Activated T-cell treated with anti-CD3 and anti-CD28 coated beads for 4 hours (primary cell): ENCODE data around the gene EDN1.
"Not testable (repeated sequence)": the region's sequence is repeated elsewhere in the genome, so short reads cannot be mapped to it uniquely, and the experiment has no call there.

ENCODE experiments used
- DNase-seq: peaks from one replicate; pipeline ENCODE4 v3.0.0-alpha.2; 2020

The EDN1 gene

DNA sequence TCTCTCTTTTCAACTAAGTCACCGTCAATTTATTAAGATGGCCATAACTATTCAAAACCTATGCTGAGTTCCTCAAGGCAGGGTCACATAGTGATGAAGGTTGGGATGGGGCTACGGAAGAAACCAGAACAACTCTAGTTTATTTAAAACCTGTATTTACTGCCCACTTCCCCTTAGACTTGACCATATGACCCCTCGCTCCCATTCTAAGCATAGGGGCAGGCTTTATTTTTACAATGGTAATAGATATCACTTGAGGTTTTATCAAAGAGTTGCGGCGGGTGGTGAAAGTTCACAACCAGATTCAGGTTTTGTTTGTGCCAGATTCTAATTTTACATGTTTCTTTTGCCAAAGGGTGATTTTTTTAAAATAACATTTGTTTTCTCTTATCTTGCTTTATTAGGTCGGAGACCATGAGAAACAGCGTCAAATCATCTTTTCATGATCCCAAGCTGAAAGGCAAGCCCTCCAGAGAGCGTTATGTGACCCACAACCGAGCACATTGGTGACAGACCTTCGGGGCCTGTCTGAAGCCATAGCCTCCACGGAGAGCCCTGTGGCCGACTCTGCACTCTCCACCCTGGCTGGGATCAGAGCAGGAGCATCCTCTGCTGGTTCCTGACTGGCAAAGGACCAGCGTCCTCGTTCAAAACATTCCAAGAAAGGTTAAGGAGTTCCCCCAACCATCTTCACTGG is 5.5 kb downstream of the EDN1 start:
- no peak for DNase-seq

DNA sequence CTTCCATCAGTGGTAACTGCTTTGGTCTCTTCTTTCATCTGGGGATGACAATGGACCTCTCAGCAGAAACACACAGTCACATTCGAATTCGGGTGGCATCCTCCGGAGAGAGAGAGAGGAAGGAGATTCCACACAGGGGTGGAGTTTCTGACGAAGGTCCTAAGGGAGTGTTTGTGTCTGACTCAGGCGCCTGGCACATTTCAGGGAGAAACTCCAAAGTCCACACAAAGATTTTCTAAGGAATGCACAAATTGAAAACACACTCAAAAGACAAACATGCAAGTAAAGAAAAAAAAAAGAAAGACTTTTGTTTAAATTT is 6.1 kb downstream of the EDN1 start:
- DNase-seq = no peak

DNA sequence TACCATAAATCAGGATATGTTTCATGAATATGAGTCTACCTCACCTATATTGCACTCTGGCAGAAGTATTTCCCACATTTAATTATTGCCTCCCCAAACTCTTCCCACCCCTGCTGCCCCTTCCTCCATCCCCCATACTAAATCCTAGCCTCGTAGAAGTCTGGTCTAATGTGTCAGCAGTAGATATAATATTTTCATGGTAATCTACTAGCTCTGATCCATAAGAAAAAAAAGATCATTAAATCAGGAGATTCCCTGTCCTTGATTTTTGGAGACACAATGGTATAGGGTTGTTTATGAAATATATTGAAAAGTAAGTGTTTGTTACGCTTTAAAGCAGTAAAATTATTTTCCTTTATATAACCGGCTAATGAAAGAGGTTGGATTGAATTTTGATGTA is 6.4 kb downstream of the EDN1 start:
- no peak for DNase-seq

DNA sequence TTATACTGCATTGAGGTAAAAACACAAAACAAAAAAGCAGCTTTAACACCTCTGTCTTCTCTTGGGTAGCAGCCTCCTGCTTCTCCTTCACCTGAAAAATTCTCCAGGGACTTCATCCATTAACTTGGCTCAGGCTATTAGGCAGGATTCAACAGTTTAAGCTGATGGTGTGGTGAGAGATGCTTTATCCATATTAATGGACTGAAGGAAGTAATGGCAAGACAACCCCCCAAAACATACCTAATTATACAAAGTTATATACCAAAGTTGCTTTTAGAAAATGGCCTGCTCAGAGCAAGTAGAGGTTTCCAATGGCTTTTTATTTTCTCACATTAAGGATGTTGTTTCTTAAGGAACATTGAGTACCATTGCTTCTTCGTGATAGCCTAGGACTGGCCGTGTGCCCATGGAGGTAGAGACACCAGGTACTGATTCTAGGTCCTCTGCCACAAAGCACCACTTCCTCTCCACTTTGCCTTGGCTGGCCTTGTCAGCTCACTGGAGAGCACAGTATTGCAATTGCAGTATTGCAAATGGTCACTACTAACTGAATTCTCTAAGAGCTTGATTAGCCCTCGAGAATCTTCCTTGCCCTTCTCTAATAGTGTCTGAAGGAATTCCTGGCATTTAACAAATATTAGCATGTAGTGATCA is 7.3 kb downstream of the EDN1 start:
- no peak for DNase-seq

DNA sequence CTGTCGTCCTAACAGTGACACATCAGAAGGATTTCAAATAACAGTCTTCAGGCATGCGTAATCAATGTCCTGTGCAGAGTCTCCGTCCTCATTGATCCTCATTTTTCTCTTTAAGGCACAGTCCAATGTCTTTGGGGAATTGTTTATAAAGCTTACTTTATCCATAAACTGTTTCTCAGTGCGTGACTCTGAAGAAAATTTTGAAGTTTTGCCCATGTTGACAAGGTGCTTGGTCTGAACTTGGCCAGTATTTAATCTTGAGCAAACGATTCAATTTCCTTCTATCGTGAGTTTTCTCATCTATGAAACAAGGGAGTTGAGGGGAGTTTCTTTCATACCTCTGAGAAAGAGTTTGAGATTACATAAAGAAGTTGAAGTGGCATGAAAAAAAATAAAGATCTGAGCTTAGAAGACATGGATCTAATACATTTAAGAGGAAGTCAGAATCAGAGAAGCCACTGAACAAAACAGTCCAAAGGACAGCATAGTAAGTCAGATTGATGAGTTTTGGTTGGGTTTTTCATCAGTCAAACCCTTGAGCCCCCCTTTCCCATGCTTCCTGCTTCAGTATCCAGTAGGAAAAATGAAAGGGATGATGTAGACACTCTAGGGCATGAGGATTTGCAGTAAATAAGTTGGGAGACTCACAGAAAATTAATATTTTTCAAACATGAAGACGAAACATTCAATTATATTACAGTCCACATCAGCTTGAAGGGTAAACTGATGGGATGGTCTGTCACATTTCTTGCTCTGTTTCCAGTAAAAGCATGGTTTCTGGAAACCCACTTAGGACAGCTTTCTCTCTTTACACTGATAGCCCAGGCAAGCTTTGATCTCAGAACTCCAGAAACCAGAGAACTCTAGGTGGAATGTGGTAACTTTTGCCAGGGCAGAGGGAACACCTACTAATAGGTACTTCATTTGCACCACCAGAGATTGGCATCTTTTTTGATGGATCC is 8.1 kb downstream of the EDN1 start:
- DNase-seq = no peak

DNA sequence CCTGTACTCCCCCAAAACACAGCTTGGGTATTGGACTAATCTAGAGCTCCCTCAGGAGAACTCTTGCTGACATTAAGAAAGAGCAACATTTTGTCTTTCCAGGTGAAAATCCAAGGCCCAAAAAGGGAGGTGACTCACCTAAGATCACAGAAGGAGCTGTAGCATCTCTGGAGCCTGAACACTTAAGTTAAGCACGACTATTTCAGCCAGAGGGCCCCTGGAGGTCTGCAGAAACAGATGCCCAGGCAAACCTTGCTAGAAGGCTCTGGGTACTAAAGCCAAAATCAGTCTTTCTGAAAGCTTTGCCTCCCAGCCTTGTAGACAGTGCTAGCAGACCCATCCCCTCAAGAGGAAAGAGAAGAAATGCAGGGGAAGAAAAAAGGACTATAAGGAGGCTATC is 8.8 kb downstream of the EDN1 start:
- no peak for DNase-seq

DNA sequence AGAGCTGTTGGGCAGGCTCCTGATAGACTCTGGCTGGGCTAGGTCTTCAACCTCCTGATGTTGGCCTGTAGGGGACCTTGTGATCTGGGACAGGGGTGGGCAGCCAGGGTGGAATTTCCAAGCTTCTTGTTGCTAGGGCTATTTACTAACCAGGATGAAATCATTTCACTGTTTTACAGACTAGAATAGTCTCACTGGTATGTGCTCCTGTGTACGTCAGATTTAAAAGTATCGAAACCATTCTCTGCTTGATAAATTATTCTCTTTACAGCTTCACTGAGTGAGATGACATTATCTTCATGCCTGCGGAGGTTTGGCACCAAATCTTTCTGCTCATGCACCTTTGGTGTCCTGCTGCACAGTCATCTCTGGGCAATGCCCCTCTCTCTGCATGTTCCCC is 10.9 kb downstream of the EDN1 start:
- DNase-seq = no peak

DNA sequence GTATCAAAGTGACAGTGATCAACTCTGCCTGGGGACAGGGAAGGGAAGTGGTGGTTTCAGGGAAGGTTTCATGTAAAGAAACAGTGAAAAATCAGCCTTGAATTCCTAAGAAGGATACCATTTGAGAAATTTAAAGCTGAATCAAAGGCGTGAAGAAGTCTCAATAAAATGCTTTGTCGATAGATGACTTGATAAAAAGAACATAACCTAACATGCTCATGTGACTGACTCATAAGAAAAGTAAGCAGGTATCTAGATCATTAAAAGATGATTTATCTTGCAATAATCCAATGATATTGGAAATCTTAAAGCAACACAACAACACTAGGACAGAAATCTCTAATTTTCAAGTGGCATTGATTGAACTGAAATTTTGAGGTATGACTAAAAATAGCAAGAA is 14.3 kb downstream of the EDN1 start:
- DNase-seq = no peak

DNA sequence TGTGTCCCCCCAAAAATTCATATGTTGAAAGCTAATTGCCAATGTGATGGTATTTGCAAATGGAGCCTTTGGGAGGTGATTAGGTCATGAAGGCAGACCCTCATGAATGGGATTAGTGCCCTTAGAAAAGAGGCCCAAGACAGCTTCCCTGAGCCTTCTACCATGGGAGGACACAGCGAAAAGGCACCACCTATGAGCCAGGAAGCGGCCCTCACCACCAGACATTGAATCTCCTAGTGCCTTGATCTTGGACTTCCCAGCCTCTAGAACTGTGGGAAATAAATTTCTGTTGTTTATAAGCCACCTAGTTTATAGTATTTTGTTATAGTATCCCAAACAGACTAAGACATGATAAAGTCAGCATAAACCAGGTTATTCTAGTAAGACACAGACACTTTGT is 18.9 kb downstream of the EDN1 start:
- no peak for DNase-seq

DNA sequence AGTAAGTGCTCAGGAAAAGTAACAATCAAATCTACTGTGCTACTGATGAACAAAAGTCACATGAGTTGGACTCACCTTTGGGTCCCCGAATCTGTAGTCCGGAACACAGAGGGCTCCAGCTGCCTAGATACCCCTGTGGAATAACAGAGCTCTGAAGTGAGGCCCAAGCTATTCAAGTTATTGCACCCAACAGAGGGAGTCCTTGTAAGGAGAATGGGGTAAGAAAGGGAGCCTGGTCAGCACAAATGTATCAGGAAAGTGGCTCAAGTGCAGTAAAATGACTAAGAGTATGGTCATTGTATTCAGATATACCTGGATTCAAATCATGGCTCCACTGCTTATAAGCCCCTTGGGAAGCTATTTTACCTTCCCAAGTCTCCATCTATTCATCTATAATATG is 20.9 kb downstream of the EDN1 start:
- DNase-seq = no peak

DNA sequence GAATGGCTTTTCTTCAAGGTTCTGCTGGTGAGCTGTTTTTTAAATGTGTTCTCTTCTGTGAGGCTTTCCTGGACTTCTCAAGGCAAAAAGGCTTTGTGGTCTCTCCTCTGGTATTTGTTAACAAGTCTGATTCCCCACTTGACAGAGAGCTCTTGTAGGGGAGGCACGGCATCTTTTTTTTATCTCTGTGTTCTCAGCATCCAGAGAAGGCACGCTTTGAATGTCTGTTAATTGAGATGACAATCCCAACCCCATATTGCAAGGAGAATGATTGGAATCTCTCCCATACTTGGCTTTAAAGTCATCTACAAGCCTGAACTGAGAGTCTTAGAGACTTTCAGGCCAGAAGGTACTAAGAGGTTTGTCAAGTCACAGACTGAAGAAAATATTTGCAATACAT is 22.6 kb downstream of the EDN1 start:
- DNase-seq = no peak

DNA sequence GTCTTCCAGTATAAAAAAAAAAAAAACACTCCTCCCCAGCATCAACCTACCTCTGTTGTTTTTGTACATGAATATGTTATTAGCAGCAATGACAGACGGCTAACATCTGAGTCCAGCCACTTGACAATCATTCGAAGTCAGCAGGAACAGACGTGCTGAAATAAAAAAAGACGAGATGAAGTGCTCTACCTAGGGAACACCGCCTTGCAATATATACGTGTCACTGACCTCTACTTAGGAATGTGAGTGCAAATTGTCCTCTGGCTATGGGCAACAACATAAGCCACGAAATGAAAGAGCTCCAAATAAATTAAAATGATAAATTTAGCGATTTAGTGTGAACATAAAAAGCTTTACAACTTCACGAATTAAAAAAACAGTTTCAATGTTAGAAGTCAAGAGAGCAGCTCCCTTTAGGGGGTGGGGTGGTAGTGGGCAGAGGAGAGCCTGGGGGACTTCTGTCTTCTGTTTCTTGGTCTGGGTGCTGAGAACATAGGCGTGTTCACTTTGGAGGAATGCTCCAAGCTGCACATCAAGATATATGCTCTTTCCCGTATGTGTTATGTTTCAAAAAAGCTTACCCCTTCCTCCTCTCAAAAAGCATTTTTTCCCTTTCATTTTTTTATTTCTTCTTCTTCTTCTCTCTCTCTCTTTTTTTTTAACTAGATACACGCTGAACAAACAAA is 23.3 kb downstream of the EDN1 start:
- no peak for DNase-seq

DNA sequence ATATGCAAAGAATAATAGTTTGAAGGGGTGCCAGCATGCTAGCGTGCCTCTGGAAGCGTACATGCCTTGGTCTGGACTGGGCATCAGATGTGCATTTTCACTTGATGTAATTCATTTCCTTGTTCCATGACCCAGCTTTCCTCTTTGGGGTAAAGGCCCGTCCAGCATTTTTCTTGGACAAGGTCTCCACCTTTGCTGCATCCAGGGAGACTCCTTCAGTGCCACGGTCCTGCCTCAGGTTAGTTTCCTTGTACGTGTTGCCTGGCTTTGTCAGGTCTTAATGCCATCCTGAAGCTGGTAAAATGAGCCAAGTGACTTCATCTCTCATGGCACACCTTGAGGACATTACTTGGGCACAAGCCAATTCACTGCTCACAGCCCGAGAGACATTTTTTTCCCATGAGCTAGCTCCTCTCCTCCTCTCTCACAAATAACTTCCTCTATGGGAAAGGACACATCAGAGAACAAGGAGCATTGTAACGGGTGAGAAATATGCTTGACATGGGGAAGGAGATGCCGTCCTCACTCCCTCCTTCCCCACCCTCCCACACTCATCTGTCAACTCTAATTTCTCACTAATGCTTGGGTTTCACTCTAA is 23.9 kb downstream of the EDN1 start:
- DNase-seq = no peak

DNA sequence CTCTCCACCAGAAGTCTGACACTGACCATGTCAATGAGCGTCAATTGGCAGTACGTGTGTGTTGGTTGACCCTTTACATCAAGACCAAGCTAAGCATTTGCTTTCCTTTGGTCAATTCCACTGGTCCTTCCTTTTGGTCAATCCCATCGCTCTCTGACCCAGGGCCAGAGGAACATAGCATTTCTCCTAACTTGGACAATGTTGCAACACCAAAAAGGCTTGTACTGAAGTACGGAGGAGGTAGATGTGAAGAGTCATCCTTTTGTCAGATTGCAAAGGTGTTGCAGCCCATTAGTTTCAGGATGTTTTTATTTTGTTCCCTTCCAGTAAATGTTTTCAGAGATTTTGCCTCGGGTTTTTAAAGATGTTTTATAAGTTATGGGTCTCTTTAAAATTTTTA is 24.6 kb downstream of the EDN1 start:
- no peak for DNase-seq

DNA sequence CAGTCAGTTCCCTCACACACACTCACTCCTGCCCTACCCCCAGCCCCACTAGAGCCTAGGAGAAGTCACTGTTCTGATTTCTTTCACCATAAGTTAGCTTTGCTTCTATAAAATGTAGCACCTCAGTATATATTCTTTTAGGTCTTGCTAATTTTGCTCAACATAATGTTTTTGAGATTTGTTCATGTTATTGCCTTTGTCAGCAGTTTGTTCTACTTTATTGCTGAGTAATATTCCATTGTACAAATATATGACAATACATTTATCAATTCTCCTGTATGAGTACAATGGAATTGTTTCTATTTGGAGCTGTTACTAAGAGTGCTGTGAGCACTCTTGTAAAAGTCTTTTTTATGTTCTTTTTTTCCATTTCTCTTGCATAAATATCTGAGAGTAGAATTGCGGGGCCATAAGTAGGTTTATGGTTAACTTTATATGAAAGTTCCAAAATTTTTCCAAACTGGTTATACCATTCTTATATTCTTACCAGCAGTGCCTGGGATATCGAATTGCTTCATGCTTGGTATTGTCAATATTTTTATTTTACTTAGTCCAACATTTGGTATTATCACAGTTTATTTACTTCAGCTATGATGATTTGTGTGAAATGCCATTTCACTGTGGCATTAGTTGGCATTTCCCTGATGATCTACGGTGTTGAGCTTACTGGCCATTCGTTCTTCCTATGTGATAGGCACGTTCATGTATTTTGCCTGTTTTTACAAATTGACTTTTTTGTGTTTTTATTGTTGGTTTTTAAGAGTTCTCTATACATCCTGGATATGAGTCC is 25.3 kb downstream of the EDN1 start:
- DNase-seq = no peak

DNA sequence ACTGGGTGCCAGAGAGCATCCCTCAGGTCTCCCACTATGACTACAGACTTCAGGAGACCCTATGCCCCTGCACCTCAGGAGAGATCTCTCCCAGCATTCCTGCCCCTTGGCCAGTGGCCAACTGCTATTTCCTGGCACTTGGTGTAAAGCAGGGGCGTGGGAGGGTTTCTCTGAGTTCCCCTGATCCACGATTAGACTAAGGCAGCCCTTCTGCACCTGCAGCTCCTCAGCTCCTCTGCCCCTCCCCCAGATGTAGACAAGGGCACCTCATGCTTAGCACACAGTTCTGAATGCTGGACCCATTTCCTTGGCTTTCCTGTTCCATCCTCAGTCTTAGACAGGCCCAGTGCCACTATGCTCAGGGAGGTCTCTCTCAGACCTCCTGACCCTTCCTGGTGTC is 28.6 kb downstream of the EDN1 start:
- DNase-seq = no peak

DNA sequence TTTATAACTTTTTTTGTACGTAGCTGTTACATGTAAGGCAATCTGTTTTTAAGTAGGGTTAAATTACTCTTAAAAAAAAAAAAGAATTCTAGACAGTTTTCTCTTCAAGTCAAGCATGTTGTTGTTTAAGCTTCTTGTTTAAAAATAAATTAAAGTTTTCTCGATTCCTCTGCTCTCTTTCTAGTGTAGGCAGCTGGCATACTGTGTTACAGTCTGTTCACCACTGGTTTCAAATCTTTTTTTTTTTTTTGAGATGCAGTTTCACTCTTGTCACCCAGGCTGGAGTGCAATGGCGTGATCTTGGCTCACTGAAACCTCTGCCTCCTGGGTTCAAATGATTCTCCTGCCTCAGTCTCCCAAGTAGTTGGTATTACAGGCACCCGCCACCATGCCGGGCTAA is 29.9 kb downstream of the EDN1 start:
- DNase-seq = not testable (repeated sequence)

DNA sequence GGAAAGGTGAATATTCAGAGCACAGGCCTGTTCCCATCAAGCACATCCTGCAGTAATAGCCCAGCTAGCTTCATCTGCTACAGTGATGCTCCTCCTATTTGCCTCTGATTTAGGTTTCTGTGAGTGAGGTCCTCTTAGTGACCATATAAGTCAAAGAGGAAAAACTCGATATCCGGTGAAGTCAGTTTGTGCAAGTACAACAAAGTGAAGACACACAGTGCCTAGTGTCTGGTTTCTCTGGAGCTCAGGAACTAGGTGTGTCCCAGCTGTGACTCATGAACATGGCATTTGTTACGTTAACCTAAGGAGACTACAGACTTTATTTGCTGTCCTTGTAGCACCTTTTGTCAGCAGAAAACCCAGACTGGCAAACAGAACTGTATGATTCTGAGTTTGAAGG is 33.9 kb downstream of the EDN1 start:
- no peak for DNase-seq

DNA sequence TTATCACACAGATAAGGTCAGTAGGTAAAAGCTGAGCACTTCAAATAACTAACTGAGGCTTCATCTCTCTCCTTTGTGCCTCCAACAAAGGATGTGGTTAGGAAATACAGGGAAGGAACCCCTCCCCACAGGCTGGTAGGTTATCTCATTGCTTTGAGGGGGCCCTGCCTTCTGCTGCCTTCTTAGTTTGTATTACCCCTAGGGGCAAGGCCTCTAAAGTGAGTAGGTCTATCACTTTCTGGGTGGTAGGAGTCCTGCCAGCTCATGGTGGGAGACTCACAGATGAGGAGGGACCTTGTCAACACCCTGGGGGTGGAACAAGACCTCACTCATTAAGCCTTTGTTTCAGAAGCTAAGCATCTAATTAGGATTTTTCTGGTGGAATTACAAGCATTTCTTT is 34.6 kb downstream of the EDN1 start:
- no peak for DNase-seq

DNA sequence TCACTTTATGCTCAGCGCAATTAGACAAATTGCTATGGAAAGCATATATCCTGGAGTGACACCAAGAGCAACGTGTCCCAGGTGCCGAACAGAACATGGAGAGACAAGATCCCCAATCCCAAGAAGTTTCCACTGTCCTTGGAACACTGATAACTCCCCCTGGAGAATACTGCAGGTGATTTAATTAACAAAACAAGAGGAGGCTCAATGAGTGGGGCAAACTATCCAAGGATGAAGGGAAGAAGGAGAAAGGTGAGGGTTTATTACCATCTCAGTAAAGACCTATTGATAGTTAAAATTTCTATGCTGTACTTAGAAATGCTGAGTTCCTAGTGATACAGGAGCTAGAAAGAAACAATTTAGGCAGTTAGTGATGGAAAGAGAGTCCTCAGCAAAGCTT is 35.7 kb downstream of the EDN1 start:
- DNase-seq = no peak

DNA sequence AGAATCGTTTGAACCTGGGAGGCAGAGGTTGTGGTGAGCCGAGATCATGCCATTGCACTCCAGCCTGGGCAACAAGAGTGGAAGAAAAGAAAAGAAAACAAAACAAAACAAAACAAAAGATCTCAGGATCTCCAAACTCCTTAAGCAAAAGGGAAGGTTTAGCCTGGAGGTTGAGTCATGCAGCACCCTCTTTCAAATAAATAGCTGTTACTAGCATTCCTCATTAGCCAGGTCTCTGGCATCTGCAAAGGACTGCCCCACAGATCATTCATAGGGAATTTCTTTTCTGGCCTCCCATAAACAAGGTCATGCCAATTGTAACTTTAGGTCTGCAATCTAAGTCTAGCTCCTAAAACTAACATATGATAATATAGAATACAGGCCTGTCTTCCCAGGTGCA is 37.2 kb downstream of the EDN1 start:
- no peak for DNase-seq

DNA sequence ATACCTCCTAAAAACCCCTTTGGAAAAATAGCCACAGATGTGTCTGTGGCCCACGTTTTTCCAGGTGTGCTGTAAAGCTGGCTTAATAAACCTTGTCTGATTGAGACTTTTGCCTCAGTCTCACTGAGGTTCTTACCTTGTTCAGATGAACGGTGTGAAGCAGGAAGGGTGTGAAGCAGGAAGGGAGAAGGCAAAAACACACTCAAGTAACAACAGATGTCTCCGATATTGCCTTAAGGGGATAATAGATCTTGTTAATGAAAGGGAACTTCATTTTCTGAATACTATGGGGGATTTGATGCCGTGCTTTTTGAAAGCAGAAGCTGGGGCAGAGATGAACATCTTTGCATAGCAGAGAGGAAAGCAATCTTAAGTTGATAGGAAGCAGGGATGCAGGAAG is 37.8 kb downstream of the EDN1 start:
- no peak for DNase-seq
